H1 (cell line): ENCODE results near the gene MYOCD.

Source experiments
- CBX5 ChIP-seq: fragments of 300-800, 300-1000 bp; sonication (generic); IDR thresholded peaks from 2 replicates; pipeline ENCODE4 v1.7.1; 2016; ENCODE audit warnings: antibody characterized with exemption, low read length, low read depth
- CTCF ChIP-seq, 3 experiments: IDR thresholded peaks; 1 replicate in 2 of 3; 2 replicates in 1 of 3; pipeline versions ENCODE4 v1.5.1 to v1.6.1; 2011; ENCODE audit warnings: low read length in 3 of 3, mild to moderate bottlenecking in 3 of 3, inconsistent platforms in 2 of 3, low read depth in 1 of 3, moderate library complexity in 1 of 3; ENCODE audit not compliant: insufficient read depth in 1 of 3; ENCODE audit errors: control extremely low read depth in 1 of 3
- EZH2 ChIP-seq: fragments of 200-600 bp; sonication (generic); IDR thresholded peaks from 2 replicates; pipeline ENCODE4 v1.7.1; 2012; ENCODE audit warnings: low read depth, mild to moderate bottlenecking, moderate library complexity, low read length, inconsistent platforms; ENCODE audit not compliant: severe bottlenecking
- MAX ChIP-seq: IDR thresholded peaks from 2 replicates; pipeline ENCODE4 v1.6.1; 2012; ENCODE audit warnings: inconsistent platforms
- NRF1 ChIP-seq: IDR thresholded peaks from 2 replicates; pipeline ENCODE4 v1.6.1; 2011; ENCODE audit warnings: mild to moderate bottlenecking, low read depth, low read length, improper control_type of control experiment
- POLR2A ChIP-seq, 2 experiments: IDR thresholded peaks; 1 replicate in 1 of 2; 2 replicates in 1 of 2; pipeline ENCODE4 v1.6.1; 2011; ENCODE audit warnings: low read depth in 2 of 2, low read length in 2 of 2, mild to moderate bottlenecking in 2 of 2; ENCODE audit errors: control extremely low read depth in 1 of 2
- POLR2AphosphoS5 ChIP-seq: IDR thresholded peaks from 2 replicates; pipeline ENCODE4 v1.6.1; 2011; ENCODE audit warnings: low read depth, low read length
- TAF1 ChIP-seq: IDR thresholded peaks from 2 replicates; pipeline ENCODE4 v1.6.1; 2011; ENCODE audit warnings: mild to moderate bottlenecking, low read depth, low read length
- TCF12 ChIP-seq: IDR thresholded peaks from 2 replicates; pipeline ENCODE4 v1.6.1; 2011; ENCODE audit warnings: low read depth, mild to moderate bottlenecking, low read length

GRCh38 chr17:12616161-12616560, 49.5 kb upstream of the MYOCD start:
- no peak for TF ChIP-seq CTCF (IDR thresholded peaks at IDR 0.05; ENCODE audit: control extremely low read depth in 1 of 3, insufficient read depth in 1 of 3, low read depth in 1 of 3, low read length in 3 of 3)
- no peak for TF ChIP-seq NRF1
- no peak for TF ChIP-seq EZH2
- no peak for TF ChIP-seq CBX5
- no peak for TF ChIP-seq TAF1
- no peak for TF ChIP-seq TCF12
- no peak for TF ChIP-seq MAX
- TF ChIP-seq POLR2A (IDR thresholded peaks at IDR 0.05; ENCODE audit: control extremely low read depth in 1 of 2, low read depth in 2 of 2, low read length in 2 of 2) = no peak
- no peak for TF ChIP-seq POLR2AphosphoS5
